Thoracic aorta (tissue), 2 donors: Measurements from ENCODE around the gene CROCC. TPM values are rescaled to one million over a fixed set of nuclear protein-coding genes. Genes with fewer than 3 reads are reported as not detected.

Experiments used
- ATAC-seq: fragments of 150-250 bp; one replicate; pipeline ENCODE4 v1.8.0; 2017; ENCODE audit warnings: low read depth; ENCODE audit not compliant: insufficient number of reproducible peaks, low FRiP score
- DNase-seq: peaks from one replicate; pipeline ENCODE4 v3.0.0-alpha.2; 2020; ENCODE audit warnings: low spot score
- H3K27ac ChIP-seq, 2 donors: fragments of 200-600 bp; sonication (generic); 1 replicate in 1 of 2; 2 replicates in 1 of 2; pipeline ENCODE4 v1.5.1; 2016; ENCODE audit warnings: mild to moderate bottlenecking in 2 of 2, moderate library complexity in 2 of 2
- H3K27me3 ChIP-seq: fragments of 200-600 bp; sonication (generic); replicated peaks from 2 replicates; pipeline ENCODE4 v1.6.0; 2016; ENCODE audit warnings: mild to moderate bottlenecking; ENCODE audit not compliant: insufficient read depth
- H3K36me3 ChIP-seq: fragments of 200-600 bp; sonication (generic); one replicate; pipeline ENCODE4 v1.5.1; 2016
- H3K4me1 ChIP-seq, 2 donors: fragments of 200-600 bp; sonication (generic); 1 replicate in 1 of 2; 2 replicates in 1 of 2; pipeline versions ENCODE4 v1.5.1 to v1.6.0; 2016; ENCODE audit warnings: low read depth in 2 of 2, mild to moderate bottlenecking in 1 of 2; ENCODE audit not compliant: control insufficient read depth in 1 of 2
- H3K4me3 ChIP-seq: fragments of 200-600 bp; sonication (generic); 2 replicates; pipeline ENCODE4 v1.5.1; 2016; ENCODE audit warnings: mild to moderate bottlenecking
- H3K9me3 ChIP-seq: fragments of 200-600 bp; sonication (generic); 2 replicates; pipeline ENCODE4 v1.5.1; 2016
- CTCF ChIP-seq: fragments of 200-600 bp; sonication (generic); IDR thresholded peaks from one replicate; pipeline ENCODE4 v1.5.1; 2019; ENCODE audit warnings: antibody characterized with exemption
- total RNA-seq, 2 donors: library from RNA; depleted of rRNA; stranded (reverse); fragments of >200 nt; gene quantifications; one replicate each; pipeline versions ENCODE4 v1.1.0 to v1.2.3, GENCODE V29; 2016

The CROCC gene
- total RNA-seq, 2 donors from 2014 or later = 49.7 to 56.2 TPM

DNA sequence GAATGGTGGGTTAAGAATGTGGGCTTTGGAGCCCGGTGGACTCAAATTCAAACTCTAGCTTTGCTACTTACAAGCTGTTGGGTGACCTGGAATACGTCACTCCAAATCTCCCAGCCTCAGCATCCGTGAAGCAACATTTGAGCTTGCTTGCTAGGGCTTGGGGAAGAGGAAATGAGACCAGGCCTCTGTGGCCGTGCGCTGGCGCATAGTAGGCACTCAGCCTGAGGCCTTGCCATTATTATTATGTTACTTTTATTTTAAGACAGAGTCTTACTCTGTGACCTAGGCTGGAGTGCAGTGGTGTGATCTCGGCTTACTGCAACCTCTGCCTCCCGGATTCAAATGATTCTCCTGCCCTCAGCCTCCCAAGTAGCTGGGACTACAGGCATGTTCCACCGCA, 70.9 kb downstream of the CROCC start:
- TF ChIP-seq CTCF = no peak
- H3K36me3 ChIP-seq = peaks cover 34% of the 10 kb centered on the region
- no peak overlapping the region for H3K4me3 ChIP-seq
- no peak for DNase-seq
- no peak for ATAC-seq
- H3K4me1 ChIP-seq = no peaks in the 10 kb centered on the region
- H3K27me3 ChIP-seq = no peaks in the 10 kb centered on the region
- no peaks in the 10 kb centered on the region for H3K9me3 ChIP-seq
- no peak overlapping the region for H3K27ac ChIP-seq

DNA sequence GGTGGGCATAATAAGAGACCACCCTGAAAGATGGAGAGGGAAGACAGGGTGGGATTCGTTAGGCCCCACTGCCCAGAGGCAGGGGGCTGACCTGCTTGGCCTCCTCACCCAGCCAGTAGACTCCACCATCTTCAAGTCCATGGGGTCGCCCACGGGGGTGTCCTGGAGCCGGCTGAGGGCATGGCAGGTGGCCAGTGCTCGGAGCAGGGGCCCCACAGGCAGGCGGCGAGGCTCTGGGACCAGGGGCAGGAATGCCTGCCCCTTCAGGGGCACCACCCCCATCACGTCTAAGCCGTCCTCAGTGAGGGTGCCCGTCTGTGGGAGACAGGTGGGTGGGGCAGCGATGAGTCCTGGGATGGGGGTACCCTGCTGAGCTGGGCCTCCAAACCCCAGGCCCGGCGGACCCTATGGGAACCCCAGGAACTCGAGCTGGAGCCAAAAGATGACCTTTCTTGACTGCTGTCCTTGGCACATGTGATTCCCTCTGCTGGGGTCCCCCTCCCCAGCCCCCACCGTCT, 71.8 kb downstream of the CROCC start:
- Histone ChIP-seq H3K9me3 (no peaks in the 10 kb centered on the region), H3K27ac (no peak overlapping the region), H3K4me1 (no peaks in the 10 kb centered on the region), H3K4me3 (no peak overlapping the region), H3K36me3 (peaks cover 29% of the 10 kb centered on the region), H3K27me3 (no peaks in the 10 kb centered on the region)
- no peak for TF ChIP-seq CTCF
- ATAC-seq = no peak
- DNase-seq = no peak

DNA sequence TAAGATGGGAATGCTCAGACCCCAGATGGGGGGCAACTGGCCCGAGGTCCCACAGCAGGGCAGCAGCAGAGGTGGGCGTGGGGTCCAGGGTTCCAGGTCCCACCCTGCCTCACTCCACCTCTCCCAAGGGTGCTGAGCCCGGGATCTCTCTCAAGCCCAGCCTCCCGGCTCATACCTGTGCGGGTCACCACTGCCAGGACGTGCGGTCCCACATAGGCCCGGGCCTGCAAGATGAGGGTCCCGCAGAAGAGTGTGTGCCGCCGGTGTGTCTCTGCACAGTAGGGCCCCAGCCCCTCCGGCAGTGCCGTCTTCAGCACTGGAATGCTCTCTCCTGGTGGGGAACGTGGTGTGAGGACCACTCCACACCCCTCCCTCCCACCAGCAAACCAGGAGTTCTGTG, 75.1 kb downstream of the CROCC start:
- H3K9me3 ChIP-seq = no peaks in the 10 kb centered on the region
- no peaks in the 10 kb centered on the region for H3K4me1 ChIP-seq
- H3K27me3 ChIP-seq = no peaks in the 10 kb centered on the region
- peaks cover 23% of the 10 kb centered on the region for H3K36me3 ChIP-seq
- H3K4me3 ChIP-seq = no peak overlapping the region
- DNase-seq = no peak
- no peak for TF ChIP-seq CTCF
- ATAC-seq = no peak
- H3K27ac ChIP-seq = no peak overlapping the region

DNA sequence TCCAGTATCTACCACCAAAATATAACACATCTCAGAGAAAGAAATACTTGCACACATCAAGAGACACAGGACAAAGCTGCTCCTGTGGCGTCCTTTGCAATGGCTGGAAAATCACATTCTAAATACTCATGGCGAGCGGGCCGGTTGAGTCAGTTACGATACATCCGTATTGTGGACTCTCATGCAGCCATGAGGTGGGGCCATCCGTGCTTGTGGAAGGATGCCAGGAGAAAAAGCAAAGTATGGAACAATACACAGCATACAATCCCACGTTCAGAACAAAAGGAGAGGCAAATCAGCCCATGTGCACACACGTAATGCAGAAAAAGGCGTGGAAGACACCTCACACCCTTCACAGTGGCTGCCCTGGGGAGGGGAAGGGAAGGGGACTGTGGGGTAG, 76.9 kb downstream of the CROCC start:
- H3K27ac ChIP-seq = no peak overlapping the region
- no peaks in the 10 kb centered on the region for H3K9me3 ChIP-seq
- no peaks in the 10 kb centered on the region for H3K27me3 ChIP-seq
- no peak for DNase-seq
- TF ChIP-seq CTCF = no peak
- no peaks in the 10 kb centered on the region for H3K4me1 ChIP-seq
- no peak overlapping the region for H3K4me3 ChIP-seq
- peaks cover 38% of the 10 kb centered on the region for H3K36me3 ChIP-seq
- no peak for ATAC-seq

DNA sequence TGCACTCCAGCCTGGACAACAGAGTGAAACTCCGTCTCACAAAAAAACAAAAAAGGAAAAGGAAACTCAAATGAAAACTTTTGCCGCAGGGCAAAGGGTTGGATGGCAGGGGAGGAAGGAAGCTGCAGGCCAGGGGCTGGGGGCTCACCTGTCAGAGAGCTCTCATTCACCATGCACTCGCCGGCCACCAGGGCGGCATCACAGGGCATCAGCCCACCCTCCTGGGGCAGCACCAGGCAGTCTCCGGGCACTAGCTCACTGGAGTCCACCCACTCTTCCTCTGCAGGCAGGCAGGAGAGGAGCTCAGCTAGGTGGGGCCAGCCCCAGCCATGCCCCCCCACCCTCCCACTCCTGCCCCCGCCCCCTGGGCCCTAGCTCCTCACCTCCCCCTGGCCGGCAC, 78.1 kb downstream of the CROCC start:
- peaks cover 51% of the 10 kb centered on the region for H3K36me3 ChIP-seq
- no peak overlapping the region for H3K4me3 ChIP-seq
- H3K9me3 ChIP-seq = no peaks in the 10 kb centered on the region
- no peak for ATAC-seq
- no peak for DNase-seq
- H3K27me3 ChIP-seq = no peaks in the 10 kb centered on the region
- no peak overlapping the region for H3K27ac ChIP-seq
- TF ChIP-seq CTCF = no peak
- no peaks in the 10 kb centered on the region for H3K4me1 ChIP-seq
